NCI-H1930 (cell line): ENCODE data around the gene EFNB1.
A peak's percentile ranks its signal among the peaks of the same experiment; 100 is the strongest.
"Not testable (repeated sequence)": the region's sequence is repeated elsewhere in the genome, so short reads cannot be mapped to it uniquely, and the experiment has no call there.

Source experiments
- DNase-seq, 2 experiments: peaks; one replicate each; lab custom pipeline; 2025; lab: John Stamatoyannopoulos, UW

EFNB1 gene

GRCh38 chrX:68828740-68829581 is at the start of gene EFNB1:
Gene EFNB1 (plus strand): TSS chrX:68829021. CDS start chrX:68829777, 756 bp downstream.
- DNase-seq: peak; percentile 62 to 72

GRCh38 chrX:68781295-68781694 is 47.5 kb upstream of the EFNB1 start:
- not testable (repeated sequence) for DNase-seq

- DNase-seq: no peak
Observed at GRCh38 chrX:68784816-68785215, 44.0 kb upstream of the EFNB1 start.

GRCh38 chrX:68786581-68786980 is 42.2 kb upstream of the EFNB1 start:
- not testable (repeated sequence) for DNase-seq

- DNase-seq: no peak
Observed at GRCh38 chrX:68789966-68790365, 38.9 kb upstream of the EFNB1 start.

- DNase-seq: no peak
Observed at GRCh38 chrX:68792083-68792482, 36.7 kb upstream of the EFNB1 start.

GRCh38 chrX:68794461-68794860 is 34.4 kb upstream of the EFNB1 start:
- DNase-seq: no peak

GRCh38 chrX:68795741-68796140 is 33.1 kb upstream of the EFNB1 start:
- no peak for DNase-seq

- DNase-seq: not testable (repeated sequence)
Observed at GRCh38 chrX:68798400-68798799, 30.4 kb upstream of the EFNB1 start.

GRCh38 chrX:68801737-68802290 is 27.0 kb upstream of the EFNB1 start:
- DNase-seq: no peak

GRCh38 chrX:68807818-68808217 is 21.0 kb upstream of the EFNB1 start:
- DNase-seq: no peak

- DNase-seq: no peak
Observed at GRCh38 chrX:68808686-68809357, 20.0 kb upstream of the EFNB1 start.

GRCh38 chrX:68820476-68821110 is 8.2 kb upstream of the EFNB1 start:
- no peak for DNase-seq

- no peak for DNase-seq
Observed at GRCh38 chrX:68821616-68822015, 7.2 kb upstream of the EFNB1 start.

GRCh38 chrX:68822641-68823410 is 6.0 kb upstream of the EFNB1 start:
- no peak for DNase-seq

GRCh38 chrX:68823413-68824151 is 5.2 kb upstream of the EFNB1 start:
- no peak for DNase-seq

- no peak for DNase-seq
Observed at GRCh38 chrX:68824152-68824433, 4.7 kb upstream of the EFNB1 start.

GRCh38 chrX:68824565-68825125 is 4.2 kb upstream of the EFNB1 start:
- DNase-seq: no peak

GRCh38 chrX:68826113-68826980 is 2.5 kb upstream of the EFNB1 start:
- no peak for DNase-seq

- DNase-seq: no peak
Observed at GRCh38 chrX:68827256-68827655, 1.6 kb upstream of the EFNB1 start.
